ENCODE measurements around the gene CCNF.
A peak's percentile ranks its signal among the peaks of the same experiment; 100 is the strongest.

GRCh38 chr16:2474877-2475412 lies 45.7 kb downstream of the CCNF start, which contains the start of gene TBC1D24:
- TF ChIP-seq CBX3 (IDR thresholded peaks at IDR 0.05; ENCODE audit: borderline replicate concordance in 1 of 2, low read length in 2 of 2) = no peak
- TF ChIP-seq JUNB (CRISPR knock-in tag; conservative IDR thresholded peaks at IDR 0.05) = no peak
- TF ChIP-seq CHD4 (IDR thresholded peaks at IDR 0.05; ENCODE audit: insufficient read depth, insufficient replicate concordance, low read depth, low read length, poor library complexity, severe bottlenecking) = no peak
- no peak for TF ChIP-seq JUND (IDR thresholded peaks at IDR 0.05; ENCODE audit: borderline replicate concordance, low read depth, low read length)
- TF ChIP-seq JUND (tag; IDR thresholded peaks at IDR 0.05; ENCODE audit: borderline replicate concordance, low read depth, low read length) = no peak
- no peak for TF ChIP-seq MIER1 (IDR thresholded peaks at IDR 0.05; ENCODE audit: low read depth)
- TF ChIP-seq ATF1 (CRISPR knock-in tag; IDR thresholded peaks at IDR 0.05) = no peak
- no peak for TF ChIP-seq ATF1 (tag; IDR thresholded peaks at IDR 0.05)
- no peak for TF ChIP-seq CBX5 (IDR thresholded peaks at IDR 0.05; ENCODE audit: borderline replicate concordance, low read depth)
- no peak for TF ChIP-seq ZNF583 (CRISPR knock-in tag; IDR thresholded peaks at IDR 0.05)
- TF ChIP-seq POLR2A (conservative IDR thresholded peaks at IDR 0.05) = no peak
- no peak; the same call in 1 of the 2 replicates for TF ChIP-seq NFIC (IDR thresholded peaks at IDR 0.05)
- peak; percentile 71; the same call in 1 of the 2 replicates for TF ChIP-seq GABPA (tag; conservative IDR thresholded peaks at IDR 0.05; ENCODE audit: low read depth)
- no peak for TF ChIP-seq ZEB2 (IDR thresholded peaks at IDR 0.05)
- TF ChIP-seq SAFB2 (IDR thresholded peaks at IDR 0.05; ENCODE audit: borderline replicate concordance, low read depth, low read length, severe bottlenecking) = no peak
- no peak for TF ChIP-seq SPI1 (IDR thresholded peaks at IDR 0.05; ENCODE audit: borderline replicate concordance, low read depth, low read length)

All from K562 (cell line).